Brain microvascular endothelial cell (primary cell): ENCODE data around the gene VEZT.

Experiments
- DNase-seq: peaks from one replicate; pipeline ENCODE4 v3.0.0-alpha.2; 2020
- H3K27ac ChIP-seq: fragments of 250-450 bp; sonication (Bioruptor Pico); 2 replicates; pipeline ENCODE4 v1.5.1; 2020; ENCODE audit warnings: mild to moderate bottlenecking, moderate library complexity
- H3K27me3 ChIP-seq: fragments of 250-450 bp; sonication (Bioruptor Pico); replicated peaks from 2 replicates; pipeline ENCODE4 v1.5.1; 2020; ENCODE audit warnings: mild to moderate bottlenecking
- H3K36me3 ChIP-seq: fragments of 250-450 bp; sonication (Bioruptor Pico); replicated peaks from 2 replicates; pipeline ENCODE4 v1.5.1; 2020; ENCODE audit warnings: mild to moderate bottlenecking
- H3K4me3 ChIP-seq: 2 replicates; pipeline ENCODE4 v1.5.1; 2011; ENCODE audit warnings: low read depth, mild to moderate bottlenecking, control low read depth, low read length, moderate library complexity
- in situ Hi-C: cut with HindIII; loops from 2 replicates; pipeline ENCODE4 v1.10.0; 2017; ENCODE audit warnings: low sequenced_read_pairs, low pct_ligation_motif_present
- TF ChIP-seq, protein P1 (sequence below): IDR thresholded peaks from 2 replicates; pipeline ENCODE4 v1.5.1; 2011; ENCODE audit warnings: low read depth, mild to moderate bottlenecking, moderate library complexity, low read length, control low read depth, inconsistent platforms; ENCODE audit errors: missing control alignments

VEZT gene

DNA sequence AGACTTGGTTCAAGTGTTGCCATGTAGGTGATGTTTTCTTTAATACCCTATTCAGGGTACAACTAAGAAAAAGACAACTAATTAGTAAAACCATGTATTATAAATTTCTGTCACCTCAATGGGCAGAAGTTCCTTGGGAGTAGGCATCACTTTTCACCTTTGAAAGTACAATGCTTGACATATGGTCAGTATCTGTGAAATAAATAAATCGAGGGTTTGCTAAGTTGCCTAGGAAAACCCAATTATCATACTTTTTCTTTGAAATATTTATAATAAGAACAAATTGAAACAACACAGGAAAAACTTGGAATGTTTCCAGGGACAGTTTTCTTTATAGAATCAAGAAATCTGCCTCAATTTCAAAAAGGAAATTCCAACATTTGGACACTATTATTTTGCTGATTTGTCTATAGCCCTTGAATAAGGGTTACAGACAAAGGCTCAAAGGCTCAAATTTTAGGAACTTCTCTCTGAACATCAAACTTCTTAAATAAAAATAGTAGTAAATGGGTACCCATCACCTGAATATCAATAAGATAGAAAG, 14.0 kb upstream of the VEZT start:
- no peak for DNase-seq
- no peaks in the 10 kb centered on the region for H3K36me3 ChIP-seq
- in situ Hi-C loops, result no loop called here
- TF ChIP-seq, protein P1, sequence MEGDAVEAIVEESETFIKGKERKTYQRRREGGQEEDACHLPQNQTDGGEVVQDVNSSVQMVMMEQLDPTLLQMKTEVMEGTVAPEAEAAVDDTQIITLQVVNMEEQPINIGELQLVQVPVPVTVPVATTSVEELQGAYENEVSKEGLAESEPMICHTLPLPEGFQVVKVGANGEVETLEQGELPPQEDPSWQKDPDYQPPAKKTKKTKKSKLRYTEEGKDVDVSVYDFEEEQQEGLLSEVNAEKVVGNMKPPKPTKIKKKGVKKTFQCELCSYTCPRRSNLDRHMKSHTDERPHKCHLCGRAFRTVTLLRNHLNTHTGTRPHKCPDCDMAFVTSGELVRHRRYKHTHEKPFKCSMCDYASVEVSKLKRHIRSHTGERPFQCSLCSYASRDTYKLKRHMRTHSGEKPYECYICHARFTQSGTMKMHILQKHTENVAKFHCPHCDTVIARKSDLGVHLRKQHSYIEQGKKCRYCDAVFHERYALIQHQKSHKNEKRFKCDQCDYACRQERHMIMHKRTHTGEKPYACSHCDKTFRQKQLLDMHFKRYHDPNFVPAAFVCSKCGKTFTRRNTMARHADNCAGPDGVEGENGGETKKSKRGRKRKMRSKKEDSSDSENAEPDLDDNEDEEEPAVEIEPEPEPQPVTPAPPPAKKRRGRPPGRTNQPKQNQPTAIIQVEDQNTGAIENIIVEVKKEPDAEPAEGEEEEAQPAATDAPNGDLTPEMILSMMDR, result no peak
- H3K27ac ChIP-seq, result peak overlapping the region; percentile 99
- no peak overlapping the region for H3K4me3 ChIP-seq
- H3K27me3 ChIP-seq, result no peaks in the 10 kb centered on the region

DNA sequence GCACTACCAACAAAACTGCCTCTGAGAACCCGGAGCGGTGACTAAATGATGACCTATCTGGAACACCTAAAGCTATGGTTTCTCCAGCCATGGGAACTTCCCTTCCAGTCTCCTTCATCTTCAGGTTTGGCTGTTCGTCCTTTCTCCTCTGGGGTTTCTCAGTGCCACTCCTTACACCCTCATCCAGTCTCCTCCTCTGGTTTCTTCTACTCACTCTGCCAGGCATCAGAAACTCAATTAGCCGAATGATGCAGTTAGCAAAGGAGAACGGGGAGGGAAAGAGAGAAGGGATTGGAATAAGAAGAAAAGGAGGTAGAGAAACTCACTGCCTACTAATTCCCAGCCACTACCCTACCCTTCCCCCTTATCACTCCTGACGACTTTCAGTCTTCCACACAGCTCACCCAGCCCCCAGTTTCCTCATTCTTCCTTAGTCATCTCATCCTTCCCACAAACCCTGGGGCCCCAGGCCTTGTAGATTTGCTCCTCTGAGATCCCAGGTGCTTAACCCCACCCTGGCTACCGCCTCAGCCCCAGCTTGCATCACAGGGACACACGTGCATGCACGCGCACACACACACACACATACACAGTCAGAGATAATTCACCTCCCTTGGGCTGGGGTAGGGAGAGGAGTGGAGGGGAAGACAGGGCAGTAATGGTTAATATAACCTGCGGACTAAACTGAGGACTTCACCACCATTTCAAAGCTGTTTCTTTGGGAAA, 13.3 kb upstream of the VEZT start:
- peak; percentile 94 for DNase-seq
- Histone ChIP-seq H3K27ac (peak overlapping the region; percentile 99), H3K36me3 (no peaks in the 10 kb centered on the region), H3K27me3 (no peaks in the 10 kb centered on the region), H3K4me3 (peak overlapping the region; percentile 18)
- TF ChIP-seq, protein P1, result no peak
- in situ Hi-C loops, result no loop called here

DNA sequence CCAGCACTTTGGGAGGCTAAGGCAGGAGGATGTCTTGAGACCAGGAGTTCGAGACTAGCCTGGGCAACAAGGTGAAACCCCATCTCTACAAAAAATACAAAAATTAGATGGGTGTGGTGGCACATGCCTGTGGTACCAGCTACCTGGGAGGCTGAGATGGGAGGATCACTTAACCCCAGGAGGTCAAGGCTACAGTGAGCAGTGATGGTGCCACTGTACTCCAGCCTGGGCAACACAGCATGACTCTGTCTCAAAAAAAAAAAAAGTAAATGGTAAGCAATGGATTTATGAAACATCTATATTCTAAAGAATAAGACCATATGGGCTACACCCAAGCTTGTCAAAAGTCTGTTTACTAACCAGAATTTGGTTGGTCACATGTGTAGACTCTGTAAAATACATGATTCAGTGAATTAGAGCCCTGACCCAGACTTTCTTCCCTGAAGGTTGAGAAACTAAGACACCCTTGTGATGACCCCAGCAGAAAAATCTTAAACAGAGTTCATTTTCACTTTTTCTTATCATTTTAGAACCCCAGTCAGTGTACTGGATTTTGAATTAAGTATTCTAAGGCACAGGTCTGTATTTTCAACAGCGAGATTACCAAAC, 12.5 kb upstream of the VEZT start:
- in situ Hi-C loops, result no loop called here
- Histone ChIP-seq H3K36me3 (no peaks in the 10 kb centered on the region), H3K27me3 (no peaks in the 10 kb centered on the region), H3K27ac (peak overlapping the region; percentile 99), H3K4me3 (no peak overlapping the region)
- TF ChIP-seq, protein P1, result no peak
- DNase-seq, result no peak

DNA sequence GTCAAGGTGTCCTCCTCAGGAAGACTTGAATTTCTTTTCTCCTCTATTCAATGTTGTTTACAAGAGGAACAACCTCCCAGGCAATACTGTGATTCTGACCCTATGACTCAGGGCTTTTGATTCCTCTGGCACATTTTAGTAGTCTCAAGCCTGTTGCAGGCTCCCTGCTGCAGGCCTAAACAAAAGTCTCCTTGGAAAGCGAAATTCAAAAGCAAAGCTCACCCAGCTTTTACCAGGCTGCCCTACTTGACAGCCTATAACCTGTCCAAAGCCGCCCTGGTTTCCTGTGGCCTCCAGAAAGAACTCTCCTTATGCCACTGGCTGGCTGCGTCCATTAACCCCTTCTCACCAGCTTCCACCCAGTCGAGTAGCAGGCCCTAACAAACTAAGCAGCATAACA, 11.9 kb upstream of the VEZT start:
- Histone ChIP-seq H3K27me3 (no peaks in the 10 kb centered on the region), H3K4me3 (no peak overlapping the region), H3K36me3 (no peaks in the 10 kb centered on the region), H3K27ac (peak overlapping the region; percentile 99)
- DNase-seq, result peak; percentile 77
- in situ Hi-C loops, result no loop called here
- TF ChIP-seq, protein P1, result no peak

- no peak for DNase-seq
- Histone ChIP-seq H3K27me3 (no peaks in the 10 kb centered on the region), H3K4me3 (no peak overlapping the region), H3K36me3 (no peaks in the 10 kb centered on the region), H3K27ac (no peak overlapping the region)
- in situ Hi-C loops, result no loop called here
- TF ChIP-seq, protein P1, result no peak
These were observed 10.7 kb upstream of the VEZT start for GRCh38 chr12:95206916-95207315.
